ENCODE data around the gene CCPG1. TPM values are rescaled to one million over a fixed set of nuclear protein-coding genes. Genes with fewer than 3 reads are reported as not detected.
A peak's percentile ranks its signal among the peaks of the same experiment; 100 is the strongest.
"Not testable (repeated sequence)": the region's sequence is repeated elsewhere in the genome, so short reads cannot be mapped to it uniquely, and the experiment has no call there.

CCPG1 gene
- polyA plus RNA-seq, 4 donors = 4.7 to 42.0 (median 16.8) TPM

DNA sequence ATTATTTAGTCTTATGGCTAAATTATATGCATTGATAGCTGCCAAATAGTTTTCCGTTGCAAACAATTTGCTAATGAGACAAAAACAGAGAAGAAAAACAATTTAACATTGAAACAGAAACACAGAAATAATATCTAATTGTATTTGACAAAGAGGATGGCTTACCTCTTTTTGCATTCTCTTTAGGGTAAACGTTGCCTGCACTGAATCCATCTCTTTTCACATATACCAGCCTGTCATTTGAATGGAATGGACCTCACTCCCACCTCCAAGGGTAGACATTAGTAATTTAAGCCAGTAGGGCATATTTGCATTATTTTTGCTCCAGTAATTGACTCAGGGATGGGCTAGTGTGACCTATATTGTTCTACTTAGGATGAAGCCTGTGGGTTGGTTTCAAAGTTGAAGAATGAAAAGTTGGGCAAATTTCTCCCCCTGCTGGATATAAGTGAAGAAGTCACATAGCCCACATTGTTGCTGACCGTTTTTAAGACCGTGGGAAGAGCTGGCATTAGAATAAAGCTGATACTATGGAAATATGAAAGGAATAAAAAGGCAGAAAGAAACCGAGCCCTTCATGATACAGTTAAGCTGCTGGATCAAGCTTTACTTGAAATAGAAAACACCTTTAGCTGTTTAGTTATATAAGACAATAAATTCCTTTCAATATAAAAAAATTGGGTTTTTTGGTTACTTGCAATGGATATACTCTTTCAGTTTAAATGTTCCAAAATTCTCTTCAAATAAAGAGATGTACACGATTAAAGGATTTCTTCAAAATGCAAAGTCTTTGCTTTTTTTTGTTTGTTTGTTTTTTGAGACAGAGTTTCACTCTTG, 27.0 kb upstream of the CCPG1 start:
- no peaks in the 10 kb centered on the region for H3K36me3 ChIP-seq (ENCODE audit: control insufficient read depth in 3 of 3, insufficient read depth in 2 of 3, low read depth in 1 of 3, low read length in 3 of 3)
- H3K9me3 ChIP-seq (ENCODE audit: control insufficient read depth in 2 of 2, insufficient read depth in 1 of 2, low read depth in 1 of 2, low read length in 1 of 2) = no peaks in the 10 kb centered on the region
- FAIRE-seq (no peak), DNase-seq (peak; percentile 58 to 60)
- no peaks in the 10 kb centered on the region for H3K27me3 ChIP-seq (ENCODE audit: control insufficient read depth in 3 of 3, insufficient read depth in 3 of 3, low read length in 3 of 3)
- H3K4me3 ChIP-seq (ENCODE audit: low read depth in 1 of 3, low read length in 3 of 3) = no peak overlapping the region
- 25 to 32% (median 26%) methylated on average over 6 of the region's 6 CpGs for WGBS, 3 donors
- H3K4me1 ChIP-seq (ENCODE audit: control insufficient read depth in 3 of 3, insufficient read depth in 2 of 3, low read depth in 1 of 3, low read length in 2 of 3) = no peaks in the 10 kb centered on the region
- no peak overlapping the region for H3K27ac ChIP-seq (ENCODE audit: low read depth in 1 of 3, low read length in 2 of 3)

DNA sequence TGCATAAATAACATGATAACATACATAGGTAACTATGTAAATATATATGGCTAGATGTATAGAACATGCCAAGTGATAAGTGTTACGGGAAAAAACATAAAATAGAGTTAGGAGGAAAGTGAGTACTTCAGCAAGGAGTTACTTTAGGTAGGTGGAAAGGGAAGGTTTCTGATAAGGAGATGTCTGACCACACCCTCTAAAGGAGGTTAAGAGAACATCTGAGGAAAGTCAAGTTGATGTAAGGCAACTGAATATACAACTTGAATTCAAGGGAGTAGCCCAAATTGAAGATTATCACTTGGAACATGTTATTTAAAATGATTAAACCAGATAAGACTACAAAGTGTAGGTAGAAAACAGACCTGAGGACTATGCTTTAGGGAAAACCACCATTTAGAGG, 13.9 kb upstream of the CCPG1 start:
- no peak for FAIRE-seq
- WGBS, 3 donors = 0% methylated on average over 1 of the region's 1 CpG
- DNase-seq = no peak

DNA sequence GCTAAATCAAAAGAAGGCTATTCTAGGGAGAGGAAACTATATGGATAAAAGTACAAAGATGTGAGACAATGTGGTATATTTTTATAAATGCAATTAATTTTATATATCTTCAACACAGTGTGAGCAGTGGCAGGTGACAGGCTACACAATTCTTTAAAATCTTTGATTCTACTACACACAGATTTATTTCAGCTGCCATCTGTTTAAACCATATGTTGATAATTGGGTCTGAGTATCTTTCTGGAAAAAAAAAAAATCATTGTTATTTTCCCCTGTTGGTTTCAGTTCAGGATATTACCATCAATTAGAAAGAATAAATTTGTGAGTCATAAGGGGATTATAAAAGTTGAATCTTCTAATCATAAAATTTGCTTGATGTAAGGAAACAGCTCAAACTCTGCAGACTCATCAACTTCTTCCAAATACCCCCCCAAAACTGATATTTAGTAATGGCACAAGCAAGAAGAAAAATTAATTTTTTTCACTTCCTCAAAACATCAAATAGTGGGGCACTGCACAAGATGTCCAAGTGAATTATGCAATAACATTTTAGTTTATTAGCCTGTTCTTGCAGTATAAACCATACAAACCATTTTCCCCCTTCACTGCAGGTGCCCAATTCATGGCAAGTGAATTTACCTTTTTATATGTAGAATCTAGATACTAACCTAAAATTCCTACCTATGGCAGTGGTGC, 12.2 kb upstream of the CCPG1 start:
- no peaks in the 10 kb centered on the region for H3K4me1 ChIP-seq (ENCODE audit: control insufficient read depth in 3 of 3, insufficient read depth in 2 of 3, low read depth in 1 of 3, low read length in 2 of 3)
- H3K27me3 ChIP-seq (ENCODE audit: control insufficient read depth in 3 of 3, insufficient read depth in 3 of 3, low read length in 3 of 3) = no peaks in the 10 kb centered on the region
- no peak for DNase-seq
- no peak overlapping the region for H3K4me3 ChIP-seq (ENCODE audit: low read depth in 1 of 3, low read length in 3 of 3)
- no peak for FAIRE-seq
- no peaks in the 10 kb centered on the region for H3K36me3 ChIP-seq (ENCODE audit: control insufficient read depth in 3 of 3, insufficient read depth in 2 of 3, low read depth in 1 of 3, low read length in 3 of 3)
- no peaks in the 10 kb centered on the region for H3K9me3 ChIP-seq (ENCODE audit: control insufficient read depth in 2 of 2, insufficient read depth in 1 of 2, low read depth in 1 of 2, low read length in 1 of 2)
- no peak overlapping the region for H3K27ac ChIP-seq (ENCODE audit: low read depth in 1 of 3, low read length in 2 of 3)

More for the DNA sequence above, 13.9 kb upstream of the CCPG1 start:
- Histone ChIP-seq H3K4me1 (ENCODE audit: control insufficient read depth in 3 of 3, insufficient read depth in 2 of 3, low read depth in 1 of 3, low read length in 2 of 3) (no peaks in the 10 kb centered on the region), H3K9me3 (ENCODE audit: control insufficient read depth in 2 of 2, insufficient read depth in 1 of 2, low read depth in 1 of 2, low read length in 1 of 2) (peaks cover 0 to 2% of the 10 kb centered on the region in 2 donors), H3K36me3 (ENCODE audit: control insufficient read depth in 3 of 3, insufficient read depth in 2 of 3, low read depth in 1 of 3, low read length in 3 of 3) (no peaks in the 10 kb centered on the region), H3K27me3 (ENCODE audit: control insufficient read depth in 3 of 3, insufficient read depth in 3 of 3, low read length in 3 of 3) (no peaks in the 10 kb centered on the region), H3K4me3 (ENCODE audit: low read depth in 1 of 3, low read length in 3 of 3) (no peak overlapping the region), H3K27ac (ENCODE audit: low read depth in 1 of 3, low read length in 2 of 3) (no peak overlapping the region)

DNA sequence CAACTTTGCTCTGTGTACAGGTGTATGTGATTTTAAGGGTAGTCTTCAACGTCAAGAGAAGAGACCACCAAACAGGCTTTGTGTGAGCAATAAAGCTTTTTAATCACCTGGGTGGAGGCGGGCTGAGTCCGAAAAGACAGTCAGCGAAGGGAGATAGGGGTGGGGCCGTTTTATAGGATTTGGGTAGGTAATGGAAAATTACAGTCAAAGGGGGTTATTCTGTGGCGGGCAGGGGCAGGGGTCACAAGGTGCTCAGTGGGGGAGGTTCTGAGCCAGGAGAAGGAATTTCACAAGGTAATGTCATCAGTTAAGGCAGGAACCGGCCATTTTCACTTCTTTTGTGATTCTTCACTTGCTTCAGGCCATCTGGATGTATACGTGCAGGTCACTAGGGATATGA, 9.5 kb upstream of the CCPG1 start:
- H3K27me3 ChIP-seq (ENCODE audit: control insufficient read depth in 3 of 3, insufficient read depth in 3 of 3, low read length in 3 of 3); FAIRE-seq; DNase-seq; H3K4me3 ChIP-seq (ENCODE audit: low read depth in 1 of 3, low read length in 3 of 3); H3K27ac ChIP-seq (ENCODE audit: low read depth in 1 of 3, low read length in 2 of 3); H3K36me3 ChIP-seq (ENCODE audit: control insufficient read depth in 3 of 3, insufficient read depth in 2 of 3, low read depth in 1 of 3, low read length in 3 of 3); H3K9me3 ChIP-seq (ENCODE audit: control insufficient read depth in 2 of 2, insufficient read depth in 1 of 2, low read depth in 1 of 2, low read length in 1 of 2); H3K4me1 ChIP-seq (ENCODE audit: control insufficient read depth in 3 of 3, insufficient read depth in 2 of 3, low read depth in 1 of 3, low read length in 2 of 3): not testable (repeated sequence)
- 80 to 83% (median 83%) methylated on average over 8 of the region's 8 CpGs for WGBS, 3 donors

DNA sequence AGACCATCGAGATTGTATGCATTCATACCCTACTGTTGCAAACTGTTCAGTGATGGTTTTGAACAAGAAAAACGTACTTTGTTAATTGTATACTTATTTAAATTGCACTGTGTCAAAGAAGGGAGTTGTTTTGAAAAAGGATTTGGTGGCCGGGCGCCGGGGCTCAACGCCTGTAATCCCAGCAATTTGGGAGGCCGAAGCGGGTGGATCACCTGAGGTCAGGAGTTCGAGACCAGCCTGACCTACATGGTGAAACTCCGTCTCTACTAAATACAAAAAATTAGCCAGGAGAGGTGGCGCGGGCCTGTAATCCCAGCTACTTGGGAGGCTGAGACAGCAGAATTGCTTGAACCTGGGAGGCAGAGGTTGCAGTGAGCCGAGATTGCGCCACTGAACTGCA, 817 bp upstream of the CCPG1 start:
- Histone ChIP-seq H3K4me3 (ENCODE audit: low read depth in 1 of 3, low read length in 3 of 3) (peak overlapping the region; percentile 73 to 79 (median 77)), H3K27ac (ENCODE audit: low read depth in 1 of 3, low read length in 2 of 3) (peak overlapping the region in 2 of 3 donors; percentile 38 to 98)
- DNase-seq; FAIRE-seq; H3K36me3 ChIP-seq (ENCODE audit: control insufficient read depth in 3 of 3, insufficient read depth in 2 of 3, low read depth in 1 of 3, low read length in 3 of 3); H3K27me3 ChIP-seq (ENCODE audit: control insufficient read depth in 3 of 3, insufficient read depth in 3 of 3, low read length in 3 of 3); H3K4me1 ChIP-seq (ENCODE audit: control insufficient read depth in 3 of 3, insufficient read depth in 2 of 3, low read depth in 1 of 3, low read length in 2 of 3); H3K9me3 ChIP-seq (ENCODE audit: control insufficient read depth in 2 of 2, insufficient read depth in 1 of 2, low read depth in 1 of 2, low read length in 1 of 2): not testable (repeated sequence)
- 47 to 62% (median 62%) methylated on average over 14 of the region's 14 CpGs for WGBS, 3 donors

DNA sequence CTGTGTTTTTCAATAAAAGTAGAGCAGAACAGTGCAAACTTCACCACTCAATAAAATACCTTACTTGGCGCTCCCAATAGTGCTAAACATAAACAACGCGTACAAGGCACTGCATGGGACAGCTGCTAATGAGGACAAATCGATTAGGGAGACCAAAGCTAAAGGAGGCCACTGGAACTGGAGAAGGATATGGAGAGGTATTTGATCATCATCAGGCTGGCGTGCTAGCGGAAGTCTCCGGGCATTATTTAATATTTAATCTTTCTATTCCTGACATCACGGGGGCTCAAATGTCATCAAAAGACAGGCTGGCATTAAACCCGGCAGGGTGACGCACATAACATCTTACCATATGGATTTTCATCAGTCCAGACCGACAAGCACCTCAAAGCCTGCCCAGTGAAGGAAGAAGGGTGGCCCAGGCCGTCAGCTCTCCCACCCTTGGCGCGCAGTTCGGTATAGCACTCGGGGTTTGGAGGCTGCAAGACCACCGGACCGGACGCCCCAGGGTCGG, 604 bp downstream of the CCPG1 start:
- Histone ChIP-seq H3K36me3 (ENCODE audit: control insufficient read depth in 3 of 3, insufficient read depth in 2 of 3, low read depth in 1 of 3, low read length in 3 of 3) (no peaks in the 10 kb centered on the region), H3K4me3 (ENCODE audit: low read depth in 1 of 3, low read length in 3 of 3) (peak overlapping the region; percentile 73 to 79 (median 77)), H3K27ac (ENCODE audit: low read depth in 1 of 3, low read length in 2 of 3) (peak overlapping the region; percentile 87 to 99 (median 98)), H3K9me3 (ENCODE audit: control insufficient read depth in 2 of 2, insufficient read depth in 1 of 2, low read depth in 1 of 2, low read length in 1 of 2) (no peaks in the 10 kb centered on the region), H3K4me1 (ENCODE audit: control insufficient read depth in 3 of 3, insufficient read depth in 2 of 3, low read depth in 1 of 3, low read length in 2 of 3) (peaks cover 0 to 2% (median 2%) of the 10 kb centered on the region in 3 donors), H3K27me3 (ENCODE audit: control insufficient read depth in 3 of 3, insufficient read depth in 3 of 3, low read length in 3 of 3) (no peaks in the 10 kb centered on the region)
- peak in 1 of 2 donors; percentile 50 for DNase-seq
- 1 to 5% (median 4%) methylated on average over 20 of the region's 20 CpGs for WGBS, 3 donors
- FAIRE-seq = no peak

DNA sequence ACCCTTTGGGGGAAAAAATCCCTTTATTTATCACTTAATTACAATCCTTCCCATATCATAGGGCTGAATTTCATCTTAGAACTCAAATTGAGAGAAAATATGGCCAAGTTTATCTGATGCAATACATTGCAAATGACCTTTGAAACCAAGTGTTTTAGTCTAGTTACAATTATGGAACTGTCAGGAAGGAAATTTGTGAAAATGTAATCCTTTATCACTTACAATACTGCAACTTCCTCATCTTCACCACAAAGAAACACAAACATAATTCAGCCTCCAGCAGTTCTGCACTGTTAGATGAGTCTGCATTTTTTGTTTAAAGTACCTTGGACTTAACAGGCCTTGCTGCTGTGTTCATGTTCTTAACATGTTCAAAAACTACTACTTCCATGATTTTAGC, 4.6 kb downstream of the CCPG1 start:
- FAIRE-seq (no peak), DNase-seq (peak; percentile 26 to 51)
- no peaks in the 10 kb centered on the region for H3K27me3 ChIP-seq (ENCODE audit: control insufficient read depth in 3 of 3, insufficient read depth in 3 of 3, low read length in 3 of 3)
- H3K36me3 ChIP-seq (ENCODE audit: control insufficient read depth in 3 of 3, insufficient read depth in 2 of 3, low read depth in 1 of 3, low read length in 3 of 3) = no peaks in the 10 kb centered on the region
- no peak overlapping the region for H3K27ac ChIP-seq (ENCODE audit: low read depth in 1 of 3, low read length in 2 of 3)
- H3K4me1 ChIP-seq (ENCODE audit: control insufficient read depth in 3 of 3, insufficient read depth in 2 of 3, low read depth in 1 of 3, low read length in 2 of 3) = peaks cover 0 to 2% (median 2%) of the 10 kb centered on the region in 3 donors
- H3K4me3 ChIP-seq (ENCODE audit: low read depth in 1 of 3, low read length in 3 of 3) = no peak overlapping the region
- H3K9me3 ChIP-seq (ENCODE audit: control insufficient read depth in 2 of 2, insufficient read depth in 1 of 2, low read depth in 1 of 2, low read length in 1 of 2) = no peaks in the 10 kb centered on the region

DNA sequence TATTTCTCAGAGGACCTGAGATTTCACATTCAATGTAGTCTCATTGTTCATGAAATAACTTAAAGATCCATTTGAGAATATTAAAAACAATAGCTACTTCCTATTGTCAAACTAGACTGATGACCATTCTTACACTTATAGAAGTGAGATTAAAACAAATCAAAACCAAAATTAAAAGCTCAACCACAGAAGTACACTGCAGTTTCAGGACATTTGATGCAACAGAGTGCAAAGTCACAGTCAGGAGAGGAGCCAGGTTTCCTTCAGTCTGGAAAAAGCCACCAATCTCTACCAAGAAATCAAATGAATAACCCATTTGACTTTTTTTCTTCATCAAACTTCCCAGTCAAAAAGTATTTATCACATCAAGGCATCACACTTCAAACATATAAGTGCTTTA, 5.5 kb downstream of the CCPG1 start:
- Histone ChIP-seq H3K27ac (ENCODE audit: low read depth in 1 of 3, low read length in 2 of 3) (no peak overlapping the region), H3K27me3 (ENCODE audit: control insufficient read depth in 3 of 3, insufficient read depth in 3 of 3, low read length in 3 of 3) (no peaks in the 10 kb centered on the region), H3K36me3 (ENCODE audit: control insufficient read depth in 3 of 3, insufficient read depth in 2 of 3, low read depth in 1 of 3, low read length in 3 of 3) (no peaks in the 10 kb centered on the region), H3K9me3 (ENCODE audit: control insufficient read depth in 2 of 2, insufficient read depth in 1 of 2, low read depth in 1 of 2, low read length in 1 of 2) (no peaks in the 10 kb centered on the region), H3K4me1 (ENCODE audit: control insufficient read depth in 3 of 3, insufficient read depth in 2 of 3, low read depth in 1 of 3, low read length in 2 of 3) (peaks cover 0 to 2% (median 2%) of the 10 kb centered on the region in 3 donors), H3K4me3 (ENCODE audit: low read depth in 1 of 3, low read length in 3 of 3) (no peak overlapping the region)
- no peak for DNase-seq
- FAIRE-seq = no peak

All from small intestine (tissue), 7 donors.